H9 (cell line): ENCODE results near the gene GJA9. TPM values are rescaled to one million over a fixed set of nuclear protein-coding genes. Genes with fewer than 3 reads are reported as not detected.

Experiments used
- DNase-seq: peaks from one replicate; pipeline ENCODE4 v3.0.0-alpha.2; 2017
- H2AFZ ChIP-seq: one replicate; pipeline ENCODE4 v1.6.1; 2013; ENCODE audit warnings: mild to moderate bottlenecking, low read length, control low read depth, moderate library complexity
- H2AK5ac ChIP-seq: 2 replicates; pipeline ENCODE4 v1.6.1; 2013; ENCODE audit warnings: low read length, control low read depth, mixed read lengths; ENCODE audit not compliant: insufficient read length
- H2BK120ac ChIP-seq: one replicate; pipeline ENCODE4 v1.6.1; 2013; ENCODE audit warnings: low read depth, mild to moderate bottlenecking, low read length, control low read depth, inconsistent platforms; ENCODE audit not compliant: poor library complexity, severe bottlenecking
- H2BK12ac ChIP-seq: 2 replicates; pipeline ENCODE4 v1.6.1; 2013; ENCODE audit warnings: low read length, control low read depth, mixed read lengths, low read depth; ENCODE audit not compliant: insufficient read length
- H2BK15ac ChIP-seq: 2 replicates; pipeline ENCODE4 v1.6.1; 2013; ENCODE audit warnings: low read depth, low read length, control low read depth
- H2BK20ac ChIP-seq: one replicate; pipeline ENCODE4 v1.6.1; 2013; ENCODE audit warnings: low read depth, mild to moderate bottlenecking, low read length, control low read depth, inconsistent platforms; ENCODE audit not compliant: poor library complexity, severe bottlenecking
- H2BK5ac ChIP-seq: 2 replicates; pipeline ENCODE4 v1.6.1; 2013; ENCODE audit warnings: low read length, control low read depth, mixed read lengths; ENCODE audit not compliant: insufficient read length
- H3K14ac ChIP-seq: 2 replicates; pipeline ENCODE4 v1.6.1; 2013; ENCODE audit warnings: low read length, control low read depth; ENCODE audit not compliant: insufficient read depth
- H3K18ac ChIP-seq: 2 replicates; pipeline ENCODE4 v1.6.1; 2013; ENCODE audit warnings: low read depth, mild to moderate bottlenecking, mixed read lengths, low read length, control low read depth; ENCODE audit not compliant: insufficient read length
- H3K23ac ChIP-seq: 2 replicates; pipeline ENCODE4 v1.6.1; 2013; ENCODE audit warnings: low read length, control low read depth, mixed read lengths, low read depth; ENCODE audit not compliant: insufficient read length
- H3K23me2 ChIP-seq: 2 replicates; pipeline ENCODE4 v1.6.1; 2013; ENCODE audit warnings: low read depth, mild to moderate bottlenecking, mixed read lengths, low read length, control low read depth; ENCODE audit not compliant: insufficient read length, poor library complexity, severe bottlenecking
- H3K27ac ChIP-seq: 2 replicates; pipeline ENCODE4 v1.5.1; 2013; ENCODE audit warnings: low read length, control low read depth, mixed read lengths, low read depth; ENCODE audit not compliant: insufficient read length
- H3K27me3 ChIP-seq: 2 replicates; pipeline ENCODE4 v1.6.1; 2013; ENCODE audit warnings: low read length, control low read depth, inconsistent platforms; ENCODE audit not compliant: insufficient read depth
- H3K4ac ChIP-seq: 2 replicates; pipeline ENCODE4 v1.6.1; 2013; ENCODE audit warnings: low read depth, mild to moderate bottlenecking, control low read depth, inconsistent platforms, low read length, moderate library complexity
- H3K4me1 ChIP-seq: 2 replicates; pipeline ENCODE4 v1.6.1; 2013; ENCODE audit warnings: low read length, control low read depth, inconsistent platforms; ENCODE audit not compliant: insufficient read depth
- H3K4me2 ChIP-seq: 2 replicates; pipeline ENCODE4 v1.6.1; 2013; ENCODE audit warnings: low read length, control low read depth, mixed read lengths; ENCODE audit not compliant: insufficient read length, insufficient read depth
- H3K56ac ChIP-seq: 2 replicates; pipeline ENCODE4 v1.6.1; 2013; ENCODE audit warnings: low read depth, mild to moderate bottlenecking, mixed read lengths, low read length, control low read depth; ENCODE audit not compliant: insufficient read length
- H3K79me1 ChIP-seq: 2 replicates; pipeline ENCODE4 v1.6.1; 2013; ENCODE audit warnings: low read depth, mild to moderate bottlenecking, moderate library complexity, low read length, control low read depth, inconsistent platforms; ENCODE audit not compliant: insufficient read depth, poor library complexity, severe bottlenecking
- H3K79me2 ChIP-seq: 2 replicates; pipeline ENCODE4 v1.6.1; 2013; ENCODE audit warnings: low read length, control low read depth, inconsistent platforms; ENCODE audit not compliant: insufficient read depth
- H3K9ac ChIP-seq: 2 replicates; pipeline ENCODE4 v1.6.1; 2013; ENCODE audit warnings: low read length, control low read depth, mixed read lengths; ENCODE audit not compliant: insufficient read length; ENCODE audit errors: extremely low read depth
- H3K9me3 ChIP-seq: one replicate; pipeline ENCODE4 v1.6.1; 2013; ENCODE audit warnings: low read depth, low read length, inconsistent platforms; ENCODE audit not compliant: control insufficient read depth
- H3T11ph ChIP-seq: one replicate; pipeline ENCODE4 v1.6.1; 2013; ENCODE audit warnings: mild to moderate bottlenecking, low read length, control low read depth, inconsistent platforms
- H4K20me1 ChIP-seq: one replicate; pipeline ENCODE4 v1.6.1; 2013; ENCODE audit not compliant: control insufficient read depth, insufficient read length, insufficient read depth
- H4K5ac ChIP-seq: 2 replicates; pipeline ENCODE4 v1.6.1; 2013; ENCODE audit warnings: low read depth, mild to moderate bottlenecking, mixed read lengths, low read length, control low read depth; ENCODE audit not compliant: insufficient read length
- H4K8ac ChIP-seq: replicated peaks from 2 replicates; pipeline ENCODE4 v1.6.1; 2013; ENCODE audit warnings: low read length, control low read depth, mixed read lengths, low read depth; ENCODE audit not compliant: insufficient read length
- H4K91ac ChIP-seq: 2 replicates; pipeline ENCODE4 v1.6.1; 2013; ENCODE audit warnings: low read depth, mild to moderate bottlenecking, moderate library complexity, mixed read lengths, low read length, control low read depth; ENCODE audit not compliant: insufficient read length
- H3K27ac Mint-ChIP-seq, 3 experiments: 2 replicates in 2 of 3; 3 replicates in 1 of 3; pipeline ENCODE4 v1.8.0; 2020 to 2021; ENCODE audit warnings: mixed read lengths in 3 of 3, mild to moderate bottlenecking in 1 of 3, moderate library complexity in 1 of 3
- H3K27me3 Mint-ChIP-seq: 2 replicates; pipeline ENCODE4 v1.8.0; 2021; ENCODE audit warnings: low read depth, mild to moderate bottlenecking, moderate library complexity, mixed read lengths
- H3K36me3 Mint-ChIP-seq, 3 experiments: 2 replicates in 2 of 3; 3 replicates in 1 of 3; pipeline ENCODE4 v1.8.0; 2020 to 2021; ENCODE audit warnings: low read depth in 3 of 3, mixed read lengths in 3 of 3; ENCODE audit not compliant: insufficient read depth in 1 of 3
- H3K4me1 Mint-ChIP-seq, 2 experiments: 2 replicates each; pipeline ENCODE4 v1.8.0; 2020; ENCODE audit warnings: mixed read lengths in 2 of 2
- H3K4me3 Mint-ChIP-seq, 2 experiments: 2 replicates in 1 of 2; 3 replicates in 1 of 2; pipeline ENCODE4 v1.8.0; 2020 to 2021; ENCODE audit warnings: mild to moderate bottlenecking in 2 of 2, mixed read lengths in 2 of 2, moderate library complexity in 1 of 2
- H3K9me3 Mint-ChIP-seq, 2 experiments: 2 replicates in 1 of 2; 3 replicates in 1 of 2; pipeline ENCODE4 v1.8.0; 2020; ENCODE audit warnings: mild to moderate bottlenecking in 2 of 2, mixed read lengths in 2 of 2, moderate library complexity in 1 of 2
- CTCF ChIP-seq: fragments of 200-600 bp; sonication (generic); conservative IDR thresholded peaks from 3 replicates; pipeline ENCODE4 v1.8.0; 2021; ENCODE audit warnings: antibody characterized with exemption, mild to moderate bottlenecking
- WGBS: extraction: QIAGEN DNeasy Blood & Tissue Kit; methylation state at CpG from one replicate; pipeline ENCODE4 v1.1.7; 2013; ENCODE audit warnings: missing lambda C conversion rate, low lambda C conversion rate, mixed read lengths; ENCODE audit not compliant: insufficient read length; ENCODE audit errors: extremely low coverage; 5-methylcytosine and 5-hydroxymethylcytosine counted together
- total RNA-seq: library from RNA; stranded (reverse); gene quantifications from 2 replicates; pipeline ENCODE4 v1.2.1, GENCODE V29; 2021

Gene GJA9
- total RNA-seq, 1 experiment from 2014 or later, result not detected

GRCh38 chr1:38889589-38889988, 8.2 kb upstream of the GJA9 start:
- Histone ChIP-seq H4K20me1 (no peaks in the 10 kb centered on the region), H3K9me3 (no peaks in the 10 kb centered on the region), H3K79me1 (no peaks in the 10 kb centered on the region), H4K8ac (no peak overlapping the region), H3K4me2 (no peak overlapping the region), H3K4me1 (peaks cover 2% of the 10 kb centered on the region; the same call in 1 of the 2 replicates), H4K91ac (no peak overlapping the region), H3K27me3 (no peaks in the 10 kb centered on the region), H2BK120ac (no peak overlapping the region), H3T11ph (no peak overlapping the region), H3K4ac (no peak overlapping the region), H3K18ac (no peak overlapping the region), H3K79me2 (no peaks in the 10 kb centered on the region), H2AFZ (no peak overlapping the region), H3K23me2 (no peaks in the 10 kb centered on the region), H2BK20ac (no peak overlapping the region), H2BK15ac (no peak overlapping the region), H3K14ac (no peak overlapping the region), H2AK5ac (no peak overlapping the region), H3K27ac (no peak overlapping the region), H4K5ac (no peak overlapping the region), H3K23ac (no peak overlapping the region), H2BK5ac (no peak overlapping the region), H3K9ac (no peak overlapping the region), H2BK12ac (no peak overlapping the region), H3K56ac (no peak overlapping the region)
- WGBS, result no CpG with 5 or more reads among the region's 5 CpGs
- H3K4me3 Mint-ChIP-seq, result no peak overlapping the region
- DNase-seq, result no peak
- H3K4me1 Mint-ChIP-seq, result peaks cover 12 to 13% of the 10 kb centered on the region in 2 experiments
- TF ChIP-seq CTCF, result no peak
- no peaks in the 10 kb centered on the region for H3K36me3 Mint-ChIP-seq
- no peaks in the 10 kb centered on the region for H3K9me3 Mint-ChIP-seq
- no peaks in the 10 kb centered on the region; the same call in 1 of the 2 replicates for H3K27me3 Mint-ChIP-seq
- H3K27ac Mint-ChIP-seq, result no peak overlapping the region
